GM12878 (cell line): ENCODE measurements around the gene RGL1. TPM values are rescaled to one million over a fixed set of nuclear protein-coding genes. Genes with fewer than 3 reads are reported as not detected.

Source experiments
- ATAC-seq: fragments of 200-7000 bp; cut with Tn5 transposase; 3 replicates; pipeline ENCODE4 v1.9.1; 2020; ENCODE audit warnings: mild to moderate bottlenecking, moderate library complexity
- BruUV-seq: library from RNA; stranded (reverse); fragments of 400-500 nt; replicated peaks from 2 replicates; lab custom pipeline; 2021; lab: Mats Ljungman, UMichigan
- CTCF ChIA-PET: fragments of 300-600 bp; sonication (Branson Sonifier 250); formaldehyde crosslinking; extraction: SDS; loops from one replicate; lab custom pipeline; 2021; ENCODE audit warnings: inconsistent platforms; lab: Yijun Ruan, JAX
- POLR2A ChIA-PET: fragments of 350-600 bp; formaldehyde crosslinking; extraction: SDS; loops from one replicate; lab custom pipeline; 2021; ENCODE audit warnings: inconsistent platforms; lab: Charles Lee
- RAD21 ChIA-PET: fragments of 300-600 bp; sonication (Branson Sonifier 250); formaldehyde crosslinking; loops from one replicate; lab custom pipeline; 2023; ENCODE audit warnings: antibody characterized with exemption; ENCODE audit not compliant: unreplicated experiment; lab: Charles Lee
- SMC1A ChIA-PET: fragments of 300-600 bp; sonication (Branson Sonifier 250); formaldehyde crosslinking; loops from one replicate; lab custom pipeline; 2023; ENCODE audit not compliant: unreplicated experiment, uncharacterized antibody; lab: Charles Lee
- DNase-seq: peaks from one replicate; pipeline ENCODE4 v3.0.0-alpha.2; 2011; ENCODE audit warnings: low read depth, low spot score
- FAIRE-seq: peaks from 3 replicates; lab custom pipeline; 2011; peaks lifted over from hg19 to GRCh38; lab: Jason Lieb, UNC
- H2AFZ ChIP-seq: 2 replicates; pipeline ENCODE4 v1.6.0; 2011; ENCODE audit warnings: low read depth, low read length, control low read depth; ENCODE audit not compliant: control insufficient read depth
- H3K27ac ChIP-seq: 2 replicates; pipeline ENCODE4 v1.5.1; 2011; ENCODE audit warnings: control low read depth; ENCODE audit not compliant: control insufficient read depth, insufficient read depth
- H3K27me3 ChIP-seq, 2 experiments: replicated peaks in 1 of 2; 2 replicates each; pipeline versions ENCODE4 v1.6.0 to v1.6.1; 2011; ENCODE audit warnings: low read length in 1 of 2; ENCODE audit not compliant: control insufficient read depth in 2 of 2, insufficient read depth in 2 of 2
- H3K36me3 ChIP-seq, 2 experiments: 2 replicates each; pipeline ENCODE4 v1.5.1; 2011; ENCODE audit warnings: low read length in 1 of 2; ENCODE audit not compliant: control insufficient read depth in 2 of 2, insufficient read depth in 2 of 2
- H3K4me1 ChIP-seq: 2 replicates; pipeline ENCODE4 v1.6.1; 2011; ENCODE audit warnings: mild to moderate bottlenecking, low read length, moderate library complexity, mixed read lengths; ENCODE audit not compliant: control insufficient read depth, insufficient read depth
- H3K4me2 ChIP-seq: 2 replicates; pipeline ENCODE4 v1.6.0; 2011; ENCODE audit warnings: control low read depth; ENCODE audit not compliant: control insufficient read depth, insufficient read depth
- H3K4me3 ChIP-seq: fragments of 200-600 bp; sonication (generic); 2 replicates; pipeline ENCODE4 v1.5.1; 2016
- H3K79me2 ChIP-seq: 2 replicates; pipeline ENCODE4 v1.6.0; 2011; ENCODE audit warnings: low read length; ENCODE audit not compliant: control insufficient read depth, insufficient read depth
- H3K9ac ChIP-seq: 2 replicates; pipeline ENCODE4 v1.8.0; 2011; ENCODE audit warnings: low read length, control low read depth, mixed read lengths; ENCODE audit not compliant: control insufficient read depth, insufficient read depth
- H3K9me3 ChIP-seq: replicated peaks from 3 replicates; pipeline ENCODE4 v1.5.1; 2011; ENCODE audit warnings: mild to moderate bottlenecking, low read length; ENCODE audit not compliant: control insufficient read depth, insufficient read depth
- H4K20me1 ChIP-seq: 2 replicates; pipeline ENCODE4 v1.6.0; 2011; ENCODE audit not compliant: control insufficient read depth, insufficient read depth
- MEF2B ChIP-seq: fragments of 450-650 bp; IDR thresholded peaks from 2 replicates; pipeline ENCODE4 v1.6.1; 2018; ENCODE audit warnings: mild to moderate bottlenecking, moderate library complexity; ENCODE audit not compliant: partially characterized antibody, poor library complexity, severe bottlenecking
- TARDBP ChIP-seq: IDR thresholded peaks from 2 replicates; pipeline ENCODE4 v1.6.1; 2016; ENCODE audit warnings: borderline replicate concordance
- ZNF592 ChIP-seq: fragments of 450-650 bp; IDR thresholded peaks from 2 replicates; pipeline ENCODE4 v1.6.1; 2017; ENCODE audit warnings: mild to moderate bottlenecking, moderate library complexity
- WGBS: methylation state at CpG from one replicate; pipeline ENCODE4 v1.1.6; 2016; ENCODE audit warnings: low lambda C conversion rate; ENCODE audit not compliant: insufficient replicate concordance, insufficient coverage; ENCODE audit errors: missing lambda C conversion rate; 5-methylcytosine and 5-hydroxymethylcytosine counted together
- in situ Hi-C: fragments of 300-500 bp; cut with MboI; formaldehyde crosslinking; loops from 9 replicates; pipeline ENCODE4 v1.14.3; 2018; ENCODE audit warnings: mixed read lengths
- intact Hi-C: fragments of 100-400 bp; cut with micrococcal nuclease; formaldehyde crosslinking; loops from one replicate; pipeline ENCODE4 v1.14.2; 2022; ENCODE audit not compliant: unreplicated experiment
- polyA plus RNA-seq, 11 experiments: library from polyadenylated mRNA; depleted of rRNA in 4 of 11; unstranded in 6 of 11; stranded (reverse) in 5 of 11; fragments of >200 nt; fragmentation: Nextera tagmentation in 4 of 11; fragmentation: Illumina TruSeq in 1 of 11; extraction: Ambion mirVana in 4 of 11; extraction: Trizol in 1 of 11; gene quantifications; 1 replicate in 1 of 11; 2 replicates in 10 of 11; pipeline versions ENCODE4 v1.2.1 to v1.2.3, GENCODE V29; 2011 to 2016; ENCODE audit warnings: inconsistent platforms in 2 of 11, missing spikeins in 2 of 11, low read depth in 1 of 11
- total RNA-seq, 4 experiments: library from RNA; depleted of rRNA in 3 of 4; stranded (reverse); fragments of >200 nt in 3 of 4; fragmentation: Illumina TruSeq in 1 of 4; extraction: Trizol in 1 of 4; gene quantifications; 2 replicates each; pipeline versions ENCODE4 v1.2.1 to v1.2.3, GENCODE V29; 2013 to 2021

Gene RGL1
- total and polyA plus RNA-seq, 10 of the 15 experiments (the other 5 are each of a cell fraction or from before 2014, with no cell fraction given): 8.1 to 25.0 (median 19.0) TPM

- TF ChIP-seq MEF2B: no peak
These were observed 59.7 kb downstream of the RGL1 start (continued) for GRCh38 chr1:183864611-183865010.

GRCh38 chr1:183869230-183869629 lies 64.3 kb downstream of the RGL1 start:
- Histone ChIP-seq H3K27me3 (no peaks in the 10 kb centered on the region), H3K9me3 (no peaks in the 10 kb centered on the region), H3K9ac (no peak overlapping the region), H3K4me3 (no peak overlapping the region), H3K79me2 (peaks cover 5% of the 10 kb centered on the region), H3K36me3 (peaks cover 8 to 12% of the 10 kb centered on the region in 2 experiments; a peak in 3 of 4 replicates), H3K27ac (no peak overlapping the region), H3K4me1 (0 out of 2 replicates have a peak, but pooled peaks cover 4% of the 10 kb centered on the region), H3K4me2 (no peak overlapping the region), H2AFZ (no peak overlapping the region)
- ChIA-PET RAD21 (no interaction called here), SMC1A (interaction anchor here (1.3 to 3.1 kb wide), 3 partner anchors 11 to 20 kb away, joined by 5 to 16 read pairs (median 14); no protein-coding TSS in a partner anchor), CTCF (interaction anchor here (1.8 kb wide), 1 partner anchor 10 kb away, joined by 5 read pairs; no protein-coding TSS in a partner anchor), POLR2A (no interaction called here)
- intact Hi-C loops: no loop called here
- DNase-seq (no peak), ATAC-seq (no peak), FAIRE-seq (no peak)
- no TSS peak for BruUV-seq
- 100% methylated on average over 3 of the region's 3 CpGs for WGBS
- TF ChIP-seq ZNF592: no peak
- no peak for TF ChIP-seq TARDBP
- peak; percentile 88 for TF ChIP-seq MEF2B
- TF ChIP-seq, all 136 proteins: peak for 1
- in situ Hi-C loops: no loop called here
- no peaks in the 10 kb centered on the region for H4K20me1 ChIP-seq
